ENCODE data around the gene PRAC1.
A peak's percentile ranks its signal among the peaks of the same experiment; 100 is the strongest.

Gene PRAC1

GRCh38 chr17:48757524-48757961 is 35.2 kb upstream of the PRAC1 start:
- DNase-seq (ENCODE audit: low spot score), result no peak
- TF ChIP-seq CTCF (IDR thresholded peaks at IDR 0.05; ENCODE audit: extremely low read depth, missing control alignments), result no peak

- TF ChIP-seq CTCF (IDR thresholded peaks at IDR 0.05; ENCODE audit: extremely low read depth, missing control alignments), result no peak
- DNase-seq (ENCODE audit: low spot score), result peak; percentile 7
Observed at GRCh38 chr17:48756830-48757251, 34.5 kb upstream of the PRAC1 start.

GRCh38 chr17:48755356-48755755 is 33.0 kb upstream of the PRAC1 start:
- DNase-seq (ENCODE audit: low spot score), result peak; percentile 6
- no peak for TF ChIP-seq CTCF (IDR thresholded peaks at IDR 0.05; ENCODE audit: extremely low read depth, missing control alignments)

GRCh38 chr17:48754500-48755261 is 32.4 kb upstream of the PRAC1 start:
- TF ChIP-seq CTCF (IDR thresholded peaks at IDR 0.05; ENCODE audit: extremely low read depth, missing control alignments), result no peak
- DNase-seq (ENCODE audit: low spot score), result peak; percentile 8

- no peak for DNase-seq (ENCODE audit: low spot score)
Observed at GRCh38 chr17:48753794-48754499, 31.6 kb upstream of the PRAC1 start.

GRCh38 chr17:48752399-48753288 is 30.3 kb upstream of the PRAC1 start:
- TF ChIP-seq CTCF (IDR thresholded peaks at IDR 0.05; ENCODE audit: extremely low read depth, missing control alignments), result no peak
- DNase-seq (ENCODE audit: low spot score), result no peak

More at GRCh38 chr17:48753794-48754499, 31.6 kb upstream of the PRAC1 start:
- no peak for TF ChIP-seq CTCF (IDR thresholded peaks at IDR 0.05; ENCODE audit: extremely low read depth, missing control alignments)

Data from GM20000 (cell line).